Stimulated activated naive B cell treated with anti-CD40 and anti-IgM and Interleukin-4, amounts not matched to agents 10 μg/mL and 1 μg/mL and 100 μg/mL, for 72 hours (primary cell): ENCODE results near the gene KLHL17.

Source experiments
- ATAC-seq, 2 donors: fragments of 150-1000 bp; cut with Tn5 transposase; replicated peaks; 2 replicates each; pipeline ENCODE4 v1.10.0; 2021; ENCODE audit warnings: moderate library complexity in 1 of 2
- DNase-seq: peaks from one replicate; pipeline ENCODE4 v3.0.0; 2021
- H3K27ac Mint-ChIP-seq: one replicate; pipeline ENCODE4 v1.8.0; 2022; ENCODE audit warnings: mild to moderate bottlenecking, mixed read lengths
- H3K27me3 Mint-ChIP-seq, 2 donors: one replicate each; pipeline ENCODE4 v1.8.0; 2022; ENCODE audit warnings: mixed read lengths in 2 of 2
- H3K36me3 Mint-ChIP-seq, 2 donors: one replicate each; pipeline ENCODE4 v1.8.0; 2022; ENCODE audit warnings: mixed read lengths in 2 of 2, mild to moderate bottlenecking in 1 of 2
- H3K4me1 Mint-ChIP-seq, 2 donors: one replicate each; pipeline ENCODE4 v1.8.0; 2022; ENCODE audit warnings: mixed read lengths in 2 of 2, mild to moderate bottlenecking in 1 of 2
- H3K4me3 Mint-ChIP-seq, 2 donors: one replicate each; pipeline ENCODE4 v1.8.0; 2022; ENCODE audit warnings: mild to moderate bottlenecking in 2 of 2, mixed read lengths in 2 of 2, moderate library complexity in 1 of 2
- H3K9me3 Mint-ChIP-seq, 2 donors: one replicate each; pipeline ENCODE4 v1.8.0; 2022; ENCODE audit warnings: mixed read lengths in 2 of 2, mild to moderate bottlenecking in 1 of 2

The KLHL17 gene

GRCh38 chr1:960363-961131 is at the start of gene KLHL17:
Gene KLHL17 (plus strand): TSS chr1:960584. CDS start chr1:960694, 110 bp downstream.
- no peaks in the 10 kb centered on the region for H3K27me3 Mint-ChIP-seq
- no peaks in the 10 kb centered on the region for H3K9me3 Mint-ChIP-seq
- H3K27ac Mint-ChIP-seq = peak within 1 kb of the TSS; percentile 81
- H3K36me3 Mint-ChIP-seq = peaks cover 21 to 35% of the 10 kb centered on the region in 2 donors
- peak; percentile 75 for DNase-seq
- peak; percentile 64 to 69 for ATAC-seq
- H3K4me3 Mint-ChIP-seq = peak within 1 kb of the TSS; percentile 86 to 96
- H3K4me1 Mint-ChIP-seq = peaks cover 18 to 51% of the 10 kb centered on the region in 2 donors

GRCh38 chr1:910881-911721 is 49.3 kb upstream of the KLHL17 start:
- DNase-seq = no peak
- Mint-ChIP-seq H3K36me3 (peaks cover 0 to 7% of the 10 kb centered on the region in 2 donors), H3K4me3 (no peak overlapping the region), H3K9me3 (no peaks in the 10 kb centered on the region), H3K27me3 (peaks cover 53 to 80% of the 10 kb centered on the region in 2 donors), H3K27ac (peak overlapping the region; percentile 37), H3K4me1 (peaks cover 14 to 17% of the 10 kb centered on the region in 2 donors)
- ATAC-seq = no peak

GRCh38 chr1:911875-912739 is 48.3 kb upstream of the KLHL17 start:
- Mint-ChIP-seq H3K27ac (no peak overlapping the region), H3K4me3 (no peak overlapping the region), H3K36me3 (peaks cover 0 to 7% of the 10 kb centered on the region in 2 donors), H3K27me3 (peaks cover 46 to 77% of the 10 kb centered on the region in 2 donors), H3K4me1 (peaks cover 5 to 7% of the 10 kb centered on the region in 2 donors), H3K9me3 (no peaks in the 10 kb centered on the region)
- DNase-seq (no peak), ATAC-seq (no peak)

GRCh38 chr1:912740-913301 is 47.6 kb upstream of the KLHL17 start:
- H3K27me3 Mint-ChIP-seq = peaks cover 46 to 77% of the 10 kb centered on the region in 2 donors
- ATAC-seq = peak; percentile 34 to 57

GRCh38 chr1:913491-914130 is 46.8 kb upstream of the KLHL17 start:
- no peak for ATAC-seq
- peaks cover 0 to 6% of the 10 kb centered on the region in 2 donors for H3K4me1 Mint-ChIP-seq
- H3K36me3 Mint-ChIP-seq = peaks cover 0 to 3% of the 10 kb centered on the region in 2 donors
- no peak overlapping the region for H3K27ac Mint-ChIP-seq
- H3K4me3 Mint-ChIP-seq = no peak overlapping the region
- no peak for DNase-seq
- peaks cover 46 to 77% of the 10 kb centered on the region in 2 donors for H3K27me3 Mint-ChIP-seq
- H3K9me3 Mint-ChIP-seq = no peaks in the 10 kb centered on the region

More at GRCh38 chr1:912740-913301, 47.6 kb upstream of the KLHL17 start:
- no peak for DNase-seq
- H3K27ac Mint-ChIP-seq = no peak overlapping the region
- H3K36me3 Mint-ChIP-seq = peaks cover 0 to 7% of the 10 kb centered on the region in 2 donors
- peaks cover 5 to 6% of the 10 kb centered on the region in 2 donors for H3K4me1 Mint-ChIP-seq
- H3K4me3 Mint-ChIP-seq = no peak overlapping the region
- H3K9me3 Mint-ChIP-seq = no peaks in the 10 kb centered on the region

- Mint-ChIP-seq H3K4me3 (no peak overlapping the region), H3K9me3 (no peaks in the 10 kb centered on the region), H3K27me3 (peaks cover 53 to 84% of the 10 kb centered on the region in 2 donors), H3K4me1 (peaks cover 0 to 7% of the 10 kb centered on the region in 2 donors), H3K27ac (no peak overlapping the region), H3K36me3 (peaks cover 0 to 3% of the 10 kb centered on the region in 2 donors)
- ATAC-seq = no peak
- DNase-seq = no peak
Measured at GRCh38 chr1:914131-914890, 46.1 kb upstream of the KLHL17 start.

GRCh38 chr1:914891-915280 is 45.5 kb upstream of the KLHL17 start:
- Mint-ChIP-seq H3K9me3 (no peaks in the 10 kb centered on the region), H3K27me3 (peaks cover 54 to 87% of the 10 kb centered on the region in 2 donors), H3K4me1 (peaks cover 0 to 7% of the 10 kb centered on the region in 2 donors), H3K4me3 (no peak overlapping the region), H3K36me3 (peaks cover 0 to 3% of the 10 kb centered on the region in 2 donors), H3K27ac (no peak overlapping the region)
- DNase-seq (no peak), ATAC-seq (no peak)

- Mint-ChIP-seq H3K27me3 (peaks cover 56 to 90% of the 10 kb centered on the region in 2 donors), H3K4me1 (peaks cover 3 to 10% of the 10 kb centered on the region in 2 donors), H3K27ac (no peak overlapping the region), H3K4me3 (no peak overlapping the region), H3K9me3 (no peaks in the 10 kb centered on the region), H3K36me3 (peaks cover 0 to 3% of the 10 kb centered on the region in 2 donors)
- no peak for ATAC-seq
- no peak for DNase-seq
Measured at GRCh38 chr1:915295-916172, 44.9 kb upstream of the KLHL17 start.

GRCh38 chr1:916173-917075 is 44.0 kb upstream of the KLHL17 start:
- no peak for DNase-seq
- H3K4me1 Mint-ChIP-seq = peaks cover 11 to 17% of the 10 kb centered on the region in 2 donors
- no peak overlapping the region for H3K27ac Mint-ChIP-seq
- no peak overlapping the region for H3K4me3 Mint-ChIP-seq
- H3K36me3 Mint-ChIP-seq = peaks cover 0 to 2% of the 10 kb centered on the region in 2 donors
- no peaks in the 10 kb centered on the region for H3K9me3 Mint-ChIP-seq
- ATAC-seq = no peak
- H3K27me3 Mint-ChIP-seq = peaks cover 54 to 90% of the 10 kb centered on the region in 2 donors

GRCh38 chr1:917076-917459 is 43.3 kb upstream of the KLHL17 start:
- Mint-ChIP-seq H3K4me3 (no peak overlapping the region), H3K27ac (peak overlapping the region; percentile 62), H3K36me3 (peaks cover 0 to 4% of the 10 kb centered on the region in 2 donors), H3K27me3 (peaks cover 57 to 93% of the 10 kb centered on the region in 2 donors), H3K4me1 (peaks cover 15 to 19% of the 10 kb centered on the region in 2 donors), H3K9me3 (no peaks in the 10 kb centered on the region)
- ATAC-seq = no peak
- no peak for DNase-seq

GRCh38 chr1:917466-918091 is 42.8 kb upstream of the KLHL17 start:
- Mint-ChIP-seq H3K36me3 (peaks cover 0 to 4% of the 10 kb centered on the region in 2 donors), H3K27me3 (peaks cover 58 to 93% of the 10 kb centered on the region in 2 donors), H3K9me3 (no peaks in the 10 kb centered on the region), H3K27ac (peak overlapping the region; percentile 62), H3K4me3 (no peak overlapping the region), H3K4me1 (peaks cover 15 to 18% of the 10 kb centered on the region in 2 donors)
- no peak for DNase-seq
- ATAC-seq = no peak
